ENCODE data around the gene SYNPR.

GRCh38 chr3:63481627-63482026 is 203.5 kb downstream of the SYNPR start:
- TF ChIP-seq CTCF (conservative IDR thresholded peaks at IDR 0.05 in 1 of 2, IDR thresholded peaks at IDR 0.05 in 1 of 2; ENCODE audit: extremely low read depth in 1 of 2, insufficient read depth in 1 of 2, low read depth in 1 of 2, low read length in 2 of 2) (no peak), EZH2 (IDR thresholded peaks at IDR 0.05; ENCODE audit: borderline replicate concordance, low read length) (no peak)

All from mammary epithelial cell (primary cell).